Measurements from ENCODE around the gene GUCY1A2.

DNA sequence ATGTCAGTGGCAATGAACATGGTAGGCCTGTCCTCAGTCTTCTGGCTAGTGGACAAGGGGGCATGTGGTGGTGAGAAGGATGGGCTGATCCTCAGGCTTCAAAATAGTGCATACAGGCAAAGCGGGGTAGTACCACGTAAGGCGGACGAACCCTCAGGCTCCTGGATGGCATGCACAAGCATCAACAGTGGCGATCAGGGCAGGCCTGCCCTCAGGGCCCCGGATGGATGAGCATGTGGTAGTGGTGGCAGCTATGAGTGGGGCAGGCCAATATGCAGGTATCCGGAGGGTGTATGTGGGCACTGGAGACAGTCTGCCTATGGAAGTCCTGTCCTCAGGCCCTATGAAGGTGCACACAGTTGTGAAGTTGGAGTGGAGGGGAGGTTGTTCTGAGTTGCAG is 163.8 kb downstream of the GUCY1A2 start:
- TF ChIP-seq, protein P1, sequence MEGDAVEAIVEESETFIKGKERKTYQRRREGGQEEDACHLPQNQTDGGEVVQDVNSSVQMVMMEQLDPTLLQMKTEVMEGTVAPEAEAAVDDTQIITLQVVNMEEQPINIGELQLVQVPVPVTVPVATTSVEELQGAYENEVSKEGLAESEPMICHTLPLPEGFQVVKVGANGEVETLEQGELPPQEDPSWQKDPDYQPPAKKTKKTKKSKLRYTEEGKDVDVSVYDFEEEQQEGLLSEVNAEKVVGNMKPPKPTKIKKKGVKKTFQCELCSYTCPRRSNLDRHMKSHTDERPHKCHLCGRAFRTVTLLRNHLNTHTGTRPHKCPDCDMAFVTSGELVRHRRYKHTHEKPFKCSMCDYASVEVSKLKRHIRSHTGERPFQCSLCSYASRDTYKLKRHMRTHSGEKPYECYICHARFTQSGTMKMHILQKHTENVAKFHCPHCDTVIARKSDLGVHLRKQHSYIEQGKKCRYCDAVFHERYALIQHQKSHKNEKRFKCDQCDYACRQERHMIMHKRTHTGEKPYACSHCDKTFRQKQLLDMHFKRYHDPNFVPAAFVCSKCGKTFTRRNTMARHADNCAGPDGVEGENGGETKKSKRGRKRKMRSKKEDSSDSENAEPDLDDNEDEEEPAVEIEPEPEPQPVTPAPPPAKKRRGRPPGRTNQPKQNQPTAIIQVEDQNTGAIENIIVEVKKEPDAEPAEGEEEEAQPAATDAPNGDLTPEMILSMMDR (IDR thresholded peaks at IDR 0.05; ENCODE audit: borderline replicate concordance, extremely low read depth, low read length, poor library complexity, severe bottlenecking) = no peak
- no peak for TF ChIP-seq EZH2 (IDR thresholded peaks at IDR 0.05; ENCODE audit: borderline replicate concordance, low read depth, low read length, severe bottlenecking)

Measured in DND-41 (cell line).